ENCODE data around the gene C10orf88.

C10orf88 gene

DNA sequence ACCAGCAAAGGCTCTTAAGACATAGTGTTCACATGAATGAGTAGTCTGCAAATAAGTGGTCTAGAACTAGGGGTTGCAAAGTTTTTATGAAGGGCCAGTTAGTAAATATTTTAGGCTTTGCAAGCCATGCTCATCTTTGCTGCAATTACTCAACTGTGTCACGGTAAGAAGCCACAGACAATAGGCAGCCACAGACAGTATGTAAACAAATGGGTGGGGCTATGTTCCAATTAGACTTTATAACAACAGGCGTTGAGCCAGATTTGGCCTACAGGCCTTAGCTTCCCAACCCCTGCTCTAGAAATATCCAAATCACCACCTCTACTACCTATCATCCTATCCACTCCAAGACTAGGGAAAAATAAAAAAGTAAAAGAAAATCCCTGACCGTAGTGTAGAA lies 45.3 kb upstream of the C10orf88 start:
- Histone ChIP-seq H4K20me1 (ENCODE audit: control insufficient read depth, insufficient read depth, low read depth, low read length) (peaks cover 8% of the 10 kb centered on the region; the same call in 1 of the 2 replicates), H3K4me2 (ENCODE audit: low read length) (no peak overlapping the region)

DNA sequence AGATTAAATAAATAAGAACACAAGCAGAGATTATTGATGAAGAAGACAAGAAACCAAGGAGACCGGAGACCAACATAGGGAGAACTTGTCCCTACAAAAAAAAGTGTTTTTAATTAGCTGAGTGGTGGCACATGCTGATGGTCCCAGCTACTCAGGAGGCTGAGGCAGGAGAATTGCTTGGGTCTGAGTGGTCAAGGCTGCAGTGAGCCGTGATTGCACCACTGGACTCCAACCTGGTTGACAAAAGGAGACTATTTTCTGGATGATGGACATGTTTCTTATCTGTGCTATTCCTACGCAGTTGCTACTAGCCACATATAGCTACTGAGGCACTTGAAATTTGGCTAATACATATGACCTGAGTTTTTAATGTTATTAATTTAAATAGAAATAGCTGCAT lies 44.9 kb upstream of the C10orf88 start:
- Histone ChIP-seq H3K4me3 (ENCODE audit: low read length) (no peak overlapping the region), H3F3A (ENCODE audit: control insufficient read depth, insufficient read depth) (no peaks in the 10 kb centered on the region), H3K27me3 (ENCODE audit: control insufficient read depth, low read length) (no peaks in the 10 kb centered on the region), H3K9me2 (replicated peaks; ENCODE audit: control insufficient read depth, low read length) (no peaks in the 10 kb centered on the region), H3K9me3 (ENCODE audit: control insufficient read depth, insufficient read depth, low read length) (no peaks in the 10 kb centered on the region), H3K4me2 (ENCODE audit: low read length) (no peak overlapping the region), H3K4me1 (ENCODE audit: control insufficient read depth, low read length) (peaks cover 14% of the 10 kb centered on the region), H4K20me1 (ENCODE audit: control insufficient read depth, insufficient read depth, low read depth, low read length) (peaks cover 8% of the 10 kb centered on the region; the same call in 1 of the 2 replicates), H3K79me2 (ENCODE audit: control insufficient read depth, low read length) (peaks cover 73% of the 10 kb centered on the region), H3K36me3 (ENCODE audit: control insufficient read depth, low read length) (peaks cover 59% of the 10 kb centered on the region), H3K27ac (ENCODE audit: low read depth, low read length) (no peak overlapping the region)
- TF ChIP-seq EZH2phosphoT487 (IDR thresholded peaks at IDR 0.05; ENCODE audit: borderline replicate concordance, low read length): no peak
- no peak for TF ChIP-seq CTCF (IDR thresholded peaks at IDR 0.05; ENCODE audit: low read depth, low read length, poor library complexity, severe bottlenecking)

More for the DNA sequence above, 45.3 kb upstream of the C10orf88 start:
- Histone ChIP-seq H3K27ac (ENCODE audit: low read depth, low read length) (no peak overlapping the region), H3K9me3 (ENCODE audit: control insufficient read depth, insufficient read depth, low read length) (no peaks in the 10 kb centered on the region), H3F3A (ENCODE audit: control insufficient read depth, insufficient read depth) (no peaks in the 10 kb centered on the region), H3K79me2 (ENCODE audit: control insufficient read depth, low read length) (peaks cover 77% of the 10 kb centered on the region), H3K9me2 (replicated peaks; ENCODE audit: control insufficient read depth, low read length) (no peaks in the 10 kb centered on the region), H3K36me3 (ENCODE audit: control insufficient read depth, low read length) (peaks cover 57% of the 10 kb centered on the region), H3K4me1 (ENCODE audit: control insufficient read depth, low read length) (peaks cover 14% of the 10 kb centered on the region), H3K27me3 (ENCODE audit: control insufficient read depth, low read length) (no peaks in the 10 kb centered on the region), H3K4me3 (ENCODE audit: low read length) (no peak overlapping the region)
- no peak for TF ChIP-seq CTCF (IDR thresholded peaks at IDR 0.05; ENCODE audit: low read depth, low read length, poor library complexity, severe bottlenecking)
- no peak for TF ChIP-seq EZH2phosphoT487 (IDR thresholded peaks at IDR 0.05; ENCODE audit: borderline replicate concordance, low read length)

DNA sequence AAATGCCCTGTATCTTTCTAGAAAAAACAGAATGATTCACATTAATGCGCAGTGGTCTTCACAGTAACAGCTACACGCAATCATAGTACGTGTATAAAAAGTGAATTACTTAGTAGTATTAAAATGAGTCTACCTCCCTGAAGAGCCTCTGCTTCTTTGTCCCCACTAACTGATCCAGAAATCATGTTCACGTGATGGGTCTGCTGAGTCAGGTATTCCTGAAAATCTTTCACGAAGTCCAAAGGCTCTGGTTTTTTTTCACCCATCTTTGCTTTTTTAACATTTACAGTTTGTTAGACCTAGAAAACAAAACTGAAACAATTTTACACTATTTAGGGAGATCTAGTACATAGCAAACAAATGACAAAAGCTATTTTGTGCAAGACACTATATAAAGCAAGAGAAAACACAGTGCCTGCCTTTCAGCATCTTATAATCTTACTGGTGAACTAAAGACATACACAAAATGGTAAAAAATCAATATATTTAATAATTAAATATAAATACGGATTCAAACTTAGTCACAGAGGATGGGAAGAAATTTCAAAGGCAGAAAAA lies 44.4 kb upstream of the C10orf88 start:
- Histone ChIP-seq H3K4me3 (ENCODE audit: low read length) (no peak overlapping the region), H3K79me2 (ENCODE audit: control insufficient read depth, low read length) (peaks cover 68% of the 10 kb centered on the region), H4K20me1 (ENCODE audit: control insufficient read depth, insufficient read depth, low read depth, low read length) (peaks cover 8% of the 10 kb centered on the region; the same call in 1 of the 2 replicates), H3K9me2 (replicated peaks; ENCODE audit: control insufficient read depth, low read length) (no peaks in the 10 kb centered on the region), H3K27me3 (ENCODE audit: control insufficient read depth, low read length) (no peaks in the 10 kb centered on the region), H3K4me2 (ENCODE audit: low read length) (no peak overlapping the region), H3K27ac (ENCODE audit: low read depth, low read length) (no peak overlapping the region), H3K36me3 (ENCODE audit: control insufficient read depth, low read length) (peaks cover 63% of the 10 kb centered on the region), H3K9me3 (ENCODE audit: control insufficient read depth, insufficient read depth, low read length) (no peaks in the 10 kb centered on the region), H3F3A (ENCODE audit: control insufficient read depth, insufficient read depth) (no peaks in the 10 kb centered on the region), H3K4me1 (ENCODE audit: control insufficient read depth, low read length) (peaks cover 14% of the 10 kb centered on the region)
- TF ChIP-seq CTCF (IDR thresholded peaks at IDR 0.05; ENCODE audit: low read depth, low read length, poor library complexity, severe bottlenecking): no peak
- no peak for TF ChIP-seq EZH2phosphoT487 (IDR thresholded peaks at IDR 0.05; ENCODE audit: borderline replicate concordance, low read length)

All from DOHH2 (cell line).